K562 (cell line): Measurements from ENCODE around the gene RPL28. TPM values are rescaled to one million over a fixed set of nuclear protein-coding genes. Genes with fewer than 3 reads are reported as not detected.

Source experiments
- ATAC-seq: fragments of 200-7000 bp; cut with Tn5 transposase; 3 replicates; pipeline ENCODE4 v1.9.1; 2020; ENCODE audit warnings: moderate library complexity
- BruUV-seq: library from RNA; stranded (reverse); fragments of 400-500 nt; replicated peaks from 2 replicates; lab custom pipeline; 2021; lab: Mats Ljungman, UMichigan
- CTCF ChIA-PET: fragments of 300-600 bp; formaldehyde crosslinking; extraction: SDS; loops from one replicate; lab custom pipeline; 2021; ENCODE audit warnings: low intra/inter-chr PET ratio; lab: Yijun Ruan, JAX
- POLR2A ChIA-PET: fragments of 300-600, 350-650 bp; sonication (Branson Sonifier 250); formaldehyde crosslinking; extraction: SDS; loops from one replicate; lab custom pipeline; 2021; ENCODE audit warnings: antibody characterized with exemption, inconsistent platforms; lab: Yijun Ruan, JAX
- DNase-seq, 4 experiments: peaks; one replicate each; pipeline versions ENCODE4 v3.0.0 to v3.0.0-alpha.2; 2011 to 2018; ENCODE audit warnings: low spot score in 3 of 4, mixed read lengths in 3 of 4; ENCODE audit errors: extremely low read depth in 1 of 4
- FAIRE-seq: peaks from 2 replicates; lab custom pipeline; 2011; peaks lifted over from hg19 to GRCh38; lab: Jason Lieb, UNC
- H2AFZ ChIP-seq: 2 replicates; pipeline ENCODE4 v1.6.0; 2011; ENCODE audit warnings: low read depth, low read length, control low read depth, inconsistent platforms
- H3K27ac ChIP-seq: fragments of 200-600 bp; 3 replicates; pipeline ENCODE4 v1.8.0; 2011; ENCODE audit warnings: low read depth, mild to moderate bottlenecking, control low read depth, inconsistent platforms, low read length, moderate library complexity, mixed read lengths; ENCODE audit errors: extremely low read depth
- H3K27me3 ChIP-seq, 2 experiments: fragments of 300-600 bp in 1 of 2; 2 replicates in 1 of 2; 3 replicates in 1 of 2; pipeline versions ENCODE4 v1.6.0 to v1.8.0; 2011; ENCODE audit warnings: inconsistent platforms in 2 of 2, low read length in 2 of 2, mild to moderate bottlenecking in 1 of 2, mixed read lengths in 1 of 2, moderate library complexity in 1 of 2; ENCODE audit not compliant: control insufficient read depth in 2 of 2, insufficient read depth in 2 of 2
- H3K36me3 ChIP-seq: fragments of 300-600 bp; 3 replicates; pipeline ENCODE4 v1.8.0; 2011; ENCODE audit warnings: mild to moderate bottlenecking, low read length, inconsistent platforms; ENCODE audit not compliant: control insufficient read depth, insufficient read depth
- H3K4me1 ChIP-seq, 2 experiments: fragments of 200-600 bp in 1 of 2; replicated peaks in 1 of 2; 2 replicates in 1 of 2; 3 replicates in 1 of 2; pipeline versions ENCODE4 v1.5.1 to v1.8.0; 2011; ENCODE audit warnings: inconsistent platforms in 2 of 2, low read length in 2 of 2, mild to moderate bottlenecking in 1 of 2, mixed read lengths in 1 of 2, moderate library complexity in 1 of 2; ENCODE audit not compliant: control insufficient read depth in 2 of 2, insufficient read depth in 2 of 2
- H3K4me2 ChIP-seq: 2 replicates; pipeline ENCODE4 v1.6.1; 2011; ENCODE audit warnings: low read length, control low read depth, inconsistent platforms, mixed read lengths; ENCODE audit not compliant: insufficient read depth
- H3K4me3 ChIP-seq: fragments of 200-600 bp; sonication (generic), shearing (Covaris generic); 2 replicates; pipeline ENCODE4 v1.5.1; 2016; ENCODE audit warnings: control low read depth, inconsistent platforms
- H3K79me2 ChIP-seq: fragments of 200-600 bp; 3 replicates; pipeline ENCODE4 v1.8.0; 2011; ENCODE audit warnings: low read length, inconsistent platforms; ENCODE audit not compliant: control insufficient read depth, insufficient read depth
- H3K9ac ChIP-seq, 2 experiments: 2 replicates each; pipeline versions ENCODE4 v1.6.0 to v1.6.1; 2011; ENCODE audit warnings: low read depth in 2 of 2, low read length in 2 of 2, control low read depth in 1 of 2, inconsistent platforms in 1 of 2, mild to moderate bottlenecking in 1 of 2, mixed read lengths in 1 of 2; ENCODE audit not compliant: insufficient read depth in 1 of 2
- H3K9me1 ChIP-seq: one replicate; pipeline ENCODE4 v1.6.0; 2011; ENCODE audit warnings: inconsistent platforms, mild to moderate bottlenecking, low read length, moderate library complexity; ENCODE audit not compliant: control insufficient read depth, insufficient read depth
- H3K9me3 ChIP-seq: replicated peaks from 2 replicates; pipeline ENCODE4 v1.5.1; 2011; ENCODE audit warnings: low read depth, low read length, inconsistent platforms; ENCODE audit not compliant: control insufficient read depth, insufficient read depth
- H4K20me1 ChIP-seq: replicated peaks from 2 replicates; pipeline ENCODE4 v1.6.1; 2011; ENCODE audit warnings: low read length, inconsistent platforms, mixed read lengths; ENCODE audit not compliant: control insufficient read depth, insufficient read depth
- EP300 ChIP-seq: IDR thresholded peaks from 2 replicates; pipeline ENCODE4 v1.6.1; 2012; ENCODE audit warnings: low read length, improper control_type of control experiment
- NELFE ChIP-seq: IDR thresholded peaks from 2 replicates; pipeline ENCODE4 v1.6.1; 2011; ENCODE audit warnings: mild to moderate bottlenecking; ENCODE audit not compliant: insufficient read depth, insufficient read length
- POLR2AphosphoS2 ChIP-seq: IDR thresholded peaks from 2 replicates; pipeline ENCODE4 v1.6.1; 2012; ENCODE audit warnings: low read length, improper control_type of control experiment
- ZNF133 ChIP-seq: fragments of 250-450 bp; sonication (Bioruptor Pico); IDR thresholded peaks from 2 replicates; pipeline ENCODE4 v1.4.0; 2020; ENCODE audit warnings: mild to moderate bottlenecking
- ZNF639 ChIP-seq, 2 experiments: fragments of 200-800 bp in 1 of 2; sonication (Bioruptor generic) in 1 of 2; sonication (generic) in 1 of 2; formaldehyde crosslinking in 1 of 2; IDR thresholded peaks in 1 of 2; conservative IDR thresholded peaks in 1 of 2; 2 replicates each; pipeline versions ENCODE4 v1.5.0 to v1.6.1; 2016 to 2020; ENCODE audit warnings: missing compliant biosample characterization in 1 of 2, missing genetic modification characterization in 1 of 2, missing genetic modification reagents in 1 of 2
- WGBS: fragments of 100-300 bp; shearing (Covaris generic); methylation state at CpG from one replicate; pipeline ENCODE4 v1.1.6; 2016; ENCODE audit warnings: low coverage, mixed read lengths; ENCODE audit not compliant: insufficient coverage; ENCODE audit errors: missing lambda C conversion rate; 5-methylcytosine and 5-hydroxymethylcytosine counted together
- in situ Hi-C: fragments of 300-500 bp; cut with MboI; formaldehyde crosslinking; loops from 4 replicates; pipeline ENCODE4 v1.15.0; 2018; ENCODE audit warnings: inconsistent platforms, mixed read lengths
- intact Hi-C: fragments of 100-400 bp; cut with micrococcal nuclease; formaldehyde crosslinking; loops from 2 replicates; pipeline ENCODE4 v1.14.2; 2022
- polyA plus RNA-seq, 8 experiments: library from polyadenylated mRNA; depleted of rRNA in 4 of 8; stranded (reverse) in 5 of 8; unstranded in 3 of 8; fragments of >200 nt; fragmentation: Nextera tagmentation in 2 of 8; fragmentation: Illumina TruSeq in 1 of 8; extraction: Ambion mirVana in 2 of 8; extraction: Trizol in 1 of 8; gene quantifications; 2 replicates each; pipeline versions ENCODE4 v1.2.1 to v1.2.3, GENCODE V29; 2011 to 2014; ENCODE audit warnings: inconsistent platforms in 1 of 8, missing spikeins in 1 of 8
- total RNA-seq, 7 experiments: library from RNA; depleted of rRNA in 6 of 7; stranded (reverse); fragments of >200 nt in 6 of 7; fragmentation: Illumina TruSeq in 2 of 7; extraction: Trizol in 2 of 7; gene quantifications; 2 replicates each; pipeline versions ENCODE4 v1.2.1 to v1.2.3, GENCODE V29; 2011 to 2021; ENCODE audit warnings: low replicate concordance in 1 of 7

Gene RPL28
- total and polyA plus RNA-seq, 9 of the 15 experiments (the other 6 are each of a cell fraction or from before 2014, with no cell fraction given): 124 to 3,106 (median 622) TPM

- TF ChIP-seq ZNF133 (CRISPR knock-in tag) (no peak), NELFE (no peak)
Measured at GRCh38 chr19:55362990-55363716, 22.6 kb upstream of the RPL28 start, which contains the start of gene GARIN5B (continued).

- H3K4me2 ChIP-seq: no peak overlapping the region
- no peak for TF ChIP-seq EP300
- TF ChIP-seq ZNF639 (CRISPR knock-in tag; conservative IDR thresholded peaks at IDR 0.05 in 1 of 2, IDR thresholded peaks at IDR 0.05 in 1 of 2): no peak
- no peak for TF ChIP-seq POLR2AphosphoS2
- TF ChIP-seq, all 486 proteins: peak for 0
- 0 out of 2 replicates have a peak, but pooled peaks cover 3% of the 10 kb centered on the region for H4K20me1 ChIP-seq
- H3K4me1 ChIP-seq: peaks cover 0 to 57% of the 10 kb centered on the region in 2 experiments; a peak in 3 of 5 replicates
- FAIRE-seq (no peak), ATAC-seq (no peak), DNase-seq (no peak)
- H3K79me2 ChIP-seq: no peaks in the 10 kb centered on the region
- H3K9ac ChIP-seq: no peak overlapping the region
- 41% methylated on average over 7 of the region's 8 CpGs for WGBS
- BruUV-seq: no TSS peak
- ChIA-PET CTCF (interaction anchor here (1.2 kb wide), 1 partner anchor 8 kb away, joined by 5 read pairs; no protein-coding TSS in a partner anchor), POLR2A (interaction anchor here (0.6 kb wide), 1 partner anchor 27 kb away, joined by 3 read pairs; no protein-coding TSS in a partner anchor)
- no peaks in the 10 kb centered on the region for H3K9me3 ChIP-seq
- peaks cover 4% of the 10 kb centered on the region in 2 experiments; a peak in 2 of 5 replicates for H3K27me3 ChIP-seq
- no peaks in the 10 kb centered on the region for H3K9me1 ChIP-seq
- H2AFZ ChIP-seq: no peak overlapping the region
- H3K4me3 ChIP-seq: no peak overlapping the region
- no peaks in the 10 kb centered on the region for H3K36me3 ChIP-seq
- in situ Hi-C loops: no loop called here
- intact Hi-C loops: no loop called here
- H3K27ac ChIP-seq: no peak overlapping the region
Measured at GRCh38 chr19:55365245-55365644, 20.5 kb upstream of the RPL28 start.
